PC-3 (cell line): ENCODE results near the gene SNX8. TPM values are rescaled to one million over a fixed set of nuclear protein-coding genes. Genes with fewer than 3 reads are reported as not detected.

Source experiments
- ATAC-seq: fragments of 200-7000 bp; cut with Tn5 transposase; 2 replicates; pipeline ENCODE4 v1.9.1; 2020; ENCODE audit warnings: mild to moderate bottlenecking, moderate library complexity
- BruUV-seq: library from RNA; stranded (reverse); fragments of 400-500 nt; replicated peaks from 2 replicates; lab custom pipeline; 2021; lab: Mats Ljungman, UMichigan
- CTCF ChIA-PET: fragments of 300-600 bp; sonication (Branson Sonifier 250); formaldehyde crosslinking; loops from one replicate; lab custom pipeline; 2022; ENCODE audit warnings: antibody characterized with exemption; lab: Charles Lee
- POLR2A ChIA-PET: fragments of 300-600 bp; sonication (Branson Sonifier 250); formaldehyde crosslinking; loops from one replicate; lab custom pipeline; 2022; ENCODE audit warnings: antibody characterized with exemption; ENCODE audit not compliant: unreplicated experiment; lab: Charles Lee
- DNase-seq: peaks from one replicate; pipeline ENCODE4 v3.0.0-alpha.2; 2015
- H2AFZ ChIP-seq: fragments of 300-600 bp; sonication (generic); 2 replicates; pipeline ENCODE4 v1.6.0; 2016; ENCODE audit warnings: antibody characterized with exemption, low read length
- H3F3A ChIP-seq: fragments of 300-600 bp; sonication (generic); one replicate; pipeline ENCODE4 v1.6.0; 2017; ENCODE audit warnings: antibody characterized with exemption, low read length, control low read depth, mild to moderate bottlenecking; ENCODE audit not compliant: unreplicated experiment
- H3K27ac ChIP-seq: fragments of 300-600 bp; sonication (generic); 2 replicates; pipeline ENCODE4 v1.5.1; 2016; ENCODE audit warnings: mild to moderate bottlenecking, low read length
- H3K27me3 ChIP-seq: fragments of 300-600 bp; sonication (generic); 2 replicates; pipeline ENCODE4 v1.6.1; 2016; ENCODE audit warnings: low read length, mixed read lengths
- H3K36me3 ChIP-seq: fragments of 300-600 bp; sonication (generic); 2 replicates; pipeline ENCODE4 v1.6.1; 2016; ENCODE audit warnings: low read depth, mixed run types, low read length, mixed read lengths
- H3K4me1 ChIP-seq: fragments of 300-600 bp; sonication (generic); 2 replicates; pipeline ENCODE4 v1.5.1; 2016; ENCODE audit warnings: low read length; ENCODE audit not compliant: insufficient read depth
- H3K4me2 ChIP-seq: fragments of 300-600 bp; sonication (generic); 2 replicates; pipeline ENCODE4 v1.6.0; 2016; ENCODE audit warnings: low read length
- H3K4me3 ChIP-seq: fragments of 300-600 bp; sonication (generic); 2 replicates; pipeline ENCODE4 v1.5.1; 2016; ENCODE audit warnings: mild to moderate bottlenecking, low read length, mixed read lengths
- H3K79me2 ChIP-seq: fragments of 300-600 bp; sonication (generic); 2 replicates; pipeline ENCODE4 v1.6.1; 2017; ENCODE audit warnings: low read length, mixed read lengths
- H3K9ac ChIP-seq: fragments of 300-600 bp; sonication (generic); 2 replicates; pipeline ENCODE4 v1.6.0; 2016; ENCODE audit warnings: mild to moderate bottlenecking, low read length
- H3K9me2 ChIP-seq: fragments of 300-600 bp; sonication (generic); replicated peaks from 2 replicates; pipeline ENCODE4 v1.6.1; 2016; ENCODE audit warnings: mixed run types, low read length, mixed read lengths
- H3K9me3 ChIP-seq: fragments of 300-600 bp; sonication (generic); 2 replicates; pipeline ENCODE4 v1.6.1; 2016; ENCODE audit warnings: low read length, mixed read lengths
- H4K20me1 ChIP-seq: fragments of 300-600 bp; sonication (generic); 2 replicates; pipeline ENCODE4 v1.6.1; 2016; ENCODE audit warnings: low read length, mixed read lengths
- EZH2 ChIP-seq: fragments of 300-600 bp; sonication (generic); IDR thresholded peaks from one replicate; pipeline ENCODE4 v1.6.1; 2017; ENCODE audit warnings: antibody characterized with exemption, mild to moderate bottlenecking, low read length; ENCODE audit not compliant: unreplicated experiment
- EZH2phosphoT487 ChIP-seq: fragments of 300-600 bp; sonication (generic); IDR thresholded peaks from 2 replicates; pipeline ENCODE4 v1.6.1; 2018; ENCODE audit warnings: mild to moderate bottlenecking, antibody characterized with exemption, low read length, borderline replicate concordance
- intact Hi-C: fragments of 100-400 bp; cut with micrococcal nuclease; formaldehyde crosslinking; loops from 2 replicates; pipeline ENCODE4 v1.9.0; 2023
- total RNA-seq: library from RNA; depleted of rRNA; stranded (reverse); fragments of >200 nt; gene quantifications from 2 replicates; pipeline ENCODE4 v1.2.3, GENCODE V29; 2014
- TF ChIP-seq, protein P1 (sequence below): fragments of 300-600 bp; sonication (generic); conservative IDR thresholded peaks from 2 replicates; pipeline ENCODE4 v1.5.1; 2017; ENCODE audit warnings: antibody characterized with exemption, low read depth, mild to moderate bottlenecking, low read length

Gene SNX8
- total RNA-seq, 1 experiment from 2014 or later, result 12.3 TPM

DNA sequence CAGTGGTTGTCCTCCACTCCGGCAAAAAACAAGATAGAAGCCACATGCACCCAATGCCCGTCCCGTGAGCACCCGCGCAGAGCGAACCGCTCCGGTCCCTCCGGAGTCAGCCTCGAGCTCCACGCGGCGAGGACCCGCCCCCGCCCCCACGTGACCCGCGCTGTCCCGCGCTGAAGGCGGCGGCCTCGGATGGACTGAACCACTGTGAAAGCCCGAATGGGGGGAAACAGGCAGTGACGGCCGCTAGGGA is 39.6 kb upstream of the SNX8 start:
- peaks cover 74% of the 10 kb centered on the region for H3K79me2 ChIP-seq
- H4K20me1 ChIP-seq, result peaks cover 36% of the 10 kb centered on the region
- H3K9ac ChIP-seq, result peak overlapping the region; percentile 100
- intact Hi-C loops, result loop anchor here (10.0 kb wide), 1 partner anchor 779 kb away; the partner anchor contains the start of gene PSMG3
- H3K9me2 ChIP-seq, result no peaks in the 10 kb centered on the region
- peak overlapping the region; percentile 91 for H3K4me2 ChIP-seq
- peak overlapping the region; percentile 88 for H2AFZ ChIP-seq
- peaks cover 25% of the 10 kb centered on the region for H3K36me3 ChIP-seq
- H3K27me3 ChIP-seq, result no peaks in the 10 kb centered on the region
- BruUV-seq, result no TSS peak
- H3K4me1 ChIP-seq, result peaks cover 25% of the 10 kb centered on the region
- no peaks in the 10 kb centered on the region for H3F3A ChIP-seq
- peak overlapping the region; percentile 94 for H3K27ac ChIP-seq
- DNase-seq (peak; percentile 81), ATAC-seq (peak; percentile 76)
- TF ChIP-seq, protein P1, sequence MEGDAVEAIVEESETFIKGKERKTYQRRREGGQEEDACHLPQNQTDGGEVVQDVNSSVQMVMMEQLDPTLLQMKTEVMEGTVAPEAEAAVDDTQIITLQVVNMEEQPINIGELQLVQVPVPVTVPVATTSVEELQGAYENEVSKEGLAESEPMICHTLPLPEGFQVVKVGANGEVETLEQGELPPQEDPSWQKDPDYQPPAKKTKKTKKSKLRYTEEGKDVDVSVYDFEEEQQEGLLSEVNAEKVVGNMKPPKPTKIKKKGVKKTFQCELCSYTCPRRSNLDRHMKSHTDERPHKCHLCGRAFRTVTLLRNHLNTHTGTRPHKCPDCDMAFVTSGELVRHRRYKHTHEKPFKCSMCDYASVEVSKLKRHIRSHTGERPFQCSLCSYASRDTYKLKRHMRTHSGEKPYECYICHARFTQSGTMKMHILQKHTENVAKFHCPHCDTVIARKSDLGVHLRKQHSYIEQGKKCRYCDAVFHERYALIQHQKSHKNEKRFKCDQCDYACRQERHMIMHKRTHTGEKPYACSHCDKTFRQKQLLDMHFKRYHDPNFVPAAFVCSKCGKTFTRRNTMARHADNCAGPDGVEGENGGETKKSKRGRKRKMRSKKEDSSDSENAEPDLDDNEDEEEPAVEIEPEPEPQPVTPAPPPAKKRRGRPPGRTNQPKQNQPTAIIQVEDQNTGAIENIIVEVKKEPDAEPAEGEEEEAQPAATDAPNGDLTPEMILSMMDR, result no peak
- TF ChIP-seq EZH2, result no peak
- TF ChIP-seq EZH2phosphoT487, result no peak
- peak overlapping the region; percentile 99 for H3K4me3 ChIP-seq
- no peaks in the 10 kb centered on the region for H3K9me3 ChIP-seq
- ChIA-PET POLR2A (interaction anchor here (1.0 kb wide), 1 partner anchor 49 kb away, joined by 4 read pairs; the partner anchor contains the start of gene CHST12), CTCF (no interaction called here)

DNA sequence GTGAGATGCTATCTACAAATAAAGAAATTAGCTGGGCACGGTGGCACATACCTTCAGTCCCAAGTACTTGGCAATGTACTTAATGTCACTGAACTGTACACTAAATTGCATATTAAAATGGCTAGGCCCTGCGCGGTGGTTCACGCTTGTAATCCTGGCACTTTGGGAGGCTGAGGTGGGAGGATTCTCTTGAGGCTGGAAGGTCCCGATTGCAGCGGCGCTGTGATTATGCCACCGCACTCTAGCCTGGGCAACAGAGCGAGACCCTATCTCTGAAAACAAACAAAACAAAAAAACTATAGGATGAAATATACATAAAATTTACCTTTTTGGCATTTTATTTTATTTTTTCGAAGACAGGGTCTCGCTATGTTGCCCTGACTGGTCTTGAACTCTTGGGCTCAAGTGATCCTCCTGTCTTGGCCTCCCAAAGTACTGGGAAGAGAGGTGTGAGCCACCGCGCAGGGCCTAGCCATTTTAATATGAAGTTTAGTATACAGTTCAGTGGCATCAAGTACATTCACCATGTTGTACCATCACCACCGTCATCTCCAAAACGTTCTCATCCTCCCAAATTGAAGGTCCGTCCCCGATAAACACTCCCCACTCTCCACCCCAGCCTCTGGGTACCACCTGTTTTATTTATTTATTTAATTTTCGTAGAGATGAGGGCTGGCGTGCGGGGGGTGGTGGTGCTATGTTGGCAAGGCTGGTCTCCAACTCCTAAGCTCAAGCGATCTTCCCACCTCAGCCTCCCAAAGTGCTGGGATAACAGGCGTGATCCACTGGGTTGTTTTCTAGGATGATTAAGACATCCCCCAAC is 39.1 kb upstream of the SNX8 start:
- Histone ChIP-seq H3K36me3 (peaks cover 20% of the 10 kb centered on the region), H3K79me2 (peaks cover 68% of the 10 kb centered on the region), H3K27me3 (no peaks in the 10 kb centered on the region), H3F3A (no peaks in the 10 kb centered on the region), H3K4me1 (peaks cover 25% of the 10 kb centered on the region), H3K9ac (peak overlapping the region; percentile 100), H3K4me3 (peak overlapping the region; percentile 99), H2AFZ (peak overlapping the region; percentile 88), H4K20me1 (peaks cover 31% of the 10 kb centered on the region), H3K9me2 (no peaks in the 10 kb centered on the region), H3K9me3 (no peaks in the 10 kb centered on the region), H3K4me2 (peak overlapping the region; percentile 91), H3K27ac (peak overlapping the region; percentile 94)
- CTCF ChIA-PET, result no interaction called here
- intact Hi-C loops, result loop anchor here (10.0 kb wide), 1 partner anchor 779 kb away; the partner anchor contains the start of gene PSMG3
- TSS peak; percentile 83 for BruUV-seq
- peak; percentile 2; the same call in 1 of the 2 replicates for ATAC-seq
- no peak for DNase-seq
- POLR2A ChIA-PET, result interaction anchor here (1.0 kb wide), 1 partner anchor 50 kb away, joined by 4 read pairs; the partner anchor contains the start of gene CHST12
- TF ChIP-seq EZH2phosphoT487 (no peak), EZH2 (no peak)
- TF ChIP-seq, protein P1, result no peak

DNA sequence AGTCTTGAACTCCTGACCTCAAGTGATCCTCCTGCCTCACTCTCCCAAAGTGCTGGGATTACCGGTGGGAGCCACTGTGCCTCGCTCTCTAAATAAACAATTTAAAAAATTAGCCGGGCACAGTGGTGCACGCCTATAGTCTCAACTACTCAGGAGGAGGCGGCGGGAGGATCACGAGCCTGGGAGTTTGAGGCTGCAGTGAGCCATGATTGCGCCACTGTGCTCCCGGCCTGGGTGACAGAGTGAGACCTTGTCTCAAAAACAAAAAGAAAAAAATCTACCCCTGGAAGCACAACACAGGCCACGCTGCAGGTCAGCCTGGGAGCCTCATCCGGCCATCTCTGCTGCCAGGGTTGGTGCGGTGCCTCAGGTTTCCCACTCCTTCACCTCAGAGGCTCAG is 36.6 kb upstream of the SNX8 start:
- CTCF ChIA-PET, result no interaction called here
- POLR2A ChIA-PET, result no interaction called here
- intact Hi-C loops, result loop anchor here (10.0 kb wide), 1 partner anchor 776 kb away; the partner anchor contains the start of gene PSMG3

More for the DNA sequence above, 36.6 kb upstream of the SNX8 start:
- peaks cover 13% of the 10 kb centered on the region; the same call in 1 of the 2 replicates for H3K4me1 ChIP-seq
- DNase-seq (no peak), ATAC-seq (no peak)
- H4K20me1 ChIP-seq, result peaks cover 8% of the 10 kb centered on the region
- no peaks in the 10 kb centered on the region for H3K9me3 ChIP-seq
- no peak overlapping the region for H3K4me2 ChIP-seq
- no peak overlapping the region for H3K4me3 ChIP-seq
- no peaks in the 10 kb centered on the region for H3K9me2 ChIP-seq
- no peaks in the 10 kb centered on the region for H3F3A ChIP-seq
- peaks cover 44% of the 10 kb centered on the region for H3K79me2 ChIP-seq
- no TSS peak for BruUV-seq
- no peak overlapping the region for H2AFZ ChIP-seq
- no peaks in the 10 kb centered on the region for H3K27me3 ChIP-seq
- TF ChIP-seq, protein P1, result no peak
- TF ChIP-seq EZH2 (no peak), EZH2phosphoT487 (no peak)
- H3K36me3 ChIP-seq, result peaks cover under 1% of the 10 kb centered on the region
- no peak overlapping the region for H3K27ac ChIP-seq
- no peak overlapping the region for H3K9ac ChIP-seq
